ENCODE measurements around the gene SLCO3A1. TPM values are rescaled to one million over a fixed set of nuclear protein-coding genes. Genes with fewer than 3 reads are reported as not detected.
A peak's percentile ranks its signal among the peaks of the same experiment; 100 is the strongest.

Gene SLCO3A1
- total RNA-seq, 2 donors from 2014 or later: 21.4 to 27.3 TPM

DNA sequence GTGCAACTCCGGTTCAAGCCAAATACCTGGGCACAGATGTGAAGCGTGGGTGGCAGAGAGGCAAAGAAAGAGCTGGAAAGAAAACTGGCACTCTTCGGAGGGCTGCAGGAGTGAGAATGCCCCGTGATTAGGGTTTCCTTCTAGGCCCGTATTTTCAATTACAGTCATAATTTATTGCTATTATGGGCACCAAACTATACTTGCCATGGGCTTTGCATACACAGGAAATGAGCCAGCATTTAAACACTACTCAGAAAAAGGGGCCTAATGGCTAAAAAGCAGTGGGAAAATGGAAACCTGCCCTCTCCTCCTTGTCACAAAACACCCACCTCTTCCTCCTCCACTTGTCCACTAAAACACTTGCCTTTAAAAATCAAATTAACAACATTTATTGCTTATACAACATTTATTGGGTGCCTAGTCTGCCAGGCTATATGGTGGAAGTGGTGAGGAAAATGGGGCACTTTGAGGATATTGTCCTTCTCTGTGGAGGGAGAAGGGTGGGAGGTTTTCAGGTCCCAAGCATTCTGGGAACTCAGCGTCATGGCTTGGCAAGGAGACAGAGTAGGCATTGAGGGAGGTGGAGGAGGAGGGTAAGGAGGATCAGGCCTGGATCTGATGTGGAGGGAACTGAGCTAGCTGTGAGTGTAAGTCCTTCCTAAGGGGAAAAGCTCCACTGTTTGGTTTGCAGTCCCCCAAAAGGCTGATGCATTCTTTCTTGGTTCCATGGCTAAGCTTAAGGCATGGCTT lies 160.9 kb downstream of the SLCO3A1 start:
- no peaks in the 10 kb centered on the region for H3K36me3 ChIP-seq
- peaks cover 0 to 65% of the 10 kb centered on the region in 2 donors for H3K4me1 ChIP-seq
- no peaks in the 10 kb centered on the region for H3K9me3 ChIP-seq
- no peak for DNase-seq (ENCODE audit: low spot score)
- TF ChIP-seq, protein P1, sequence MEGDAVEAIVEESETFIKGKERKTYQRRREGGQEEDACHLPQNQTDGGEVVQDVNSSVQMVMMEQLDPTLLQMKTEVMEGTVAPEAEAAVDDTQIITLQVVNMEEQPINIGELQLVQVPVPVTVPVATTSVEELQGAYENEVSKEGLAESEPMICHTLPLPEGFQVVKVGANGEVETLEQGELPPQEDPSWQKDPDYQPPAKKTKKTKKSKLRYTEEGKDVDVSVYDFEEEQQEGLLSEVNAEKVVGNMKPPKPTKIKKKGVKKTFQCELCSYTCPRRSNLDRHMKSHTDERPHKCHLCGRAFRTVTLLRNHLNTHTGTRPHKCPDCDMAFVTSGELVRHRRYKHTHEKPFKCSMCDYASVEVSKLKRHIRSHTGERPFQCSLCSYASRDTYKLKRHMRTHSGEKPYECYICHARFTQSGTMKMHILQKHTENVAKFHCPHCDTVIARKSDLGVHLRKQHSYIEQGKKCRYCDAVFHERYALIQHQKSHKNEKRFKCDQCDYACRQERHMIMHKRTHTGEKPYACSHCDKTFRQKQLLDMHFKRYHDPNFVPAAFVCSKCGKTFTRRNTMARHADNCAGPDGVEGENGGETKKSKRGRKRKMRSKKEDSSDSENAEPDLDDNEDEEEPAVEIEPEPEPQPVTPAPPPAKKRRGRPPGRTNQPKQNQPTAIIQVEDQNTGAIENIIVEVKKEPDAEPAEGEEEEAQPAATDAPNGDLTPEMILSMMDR (IDR thresholded peaks at IDR 0.05): no peak
- H3K27me3 ChIP-seq: no peaks in the 10 kb centered on the region
- H3K4me3 ChIP-seq: no peak overlapping the region
- H3K27ac ChIP-seq: no peak overlapping the region

DNA sequence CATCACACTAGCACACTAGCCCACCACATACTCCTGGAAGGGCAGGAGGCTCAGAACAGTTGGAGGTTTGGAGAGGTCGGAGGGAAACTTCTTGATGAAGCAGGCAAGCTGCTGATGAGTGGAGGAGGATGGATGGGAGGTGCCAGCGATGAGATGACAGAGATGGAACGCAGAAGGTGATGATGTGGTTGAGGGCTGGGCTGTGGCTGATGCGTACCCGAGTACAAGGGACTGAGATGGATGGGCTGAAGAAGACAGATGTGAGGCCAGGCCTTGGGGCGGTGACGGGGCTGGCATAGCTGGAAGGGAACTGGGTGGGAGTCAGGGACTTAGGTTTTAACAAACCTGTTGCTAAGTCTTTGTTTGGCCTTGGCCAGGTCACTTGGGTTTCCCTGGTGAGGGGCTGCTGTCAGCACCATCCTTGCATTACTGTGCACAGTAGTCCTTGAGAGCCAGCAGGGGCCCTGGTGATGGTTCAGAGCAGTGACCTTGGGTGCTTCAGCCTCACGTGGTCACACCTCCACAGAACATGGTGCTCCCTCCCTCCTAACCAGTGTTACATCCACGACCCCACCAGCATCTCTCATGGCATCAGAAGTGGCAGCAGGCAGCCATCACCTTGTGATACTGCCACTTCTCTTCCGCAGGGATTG lies 164.5 kb downstream of the SLCO3A1 start:
- Histone ChIP-seq H3K4me1 (peaks cover 0 to 75% of the 10 kb centered on the region in 2 donors), H3K4me3 (no peak overlapping the region), H3K27me3 (no peaks in the 10 kb centered on the region), H3K36me3 (no peaks in the 10 kb centered on the region), H3K27ac (peak overlapping the region; percentile 38 to 57), H3K9me3 (no peaks in the 10 kb centered on the region)
- no peak for DNase-seq (ENCODE audit: low spot score)
- TF ChIP-seq, protein P1 (IDR thresholded peaks at IDR 0.05): no peak

DNA sequence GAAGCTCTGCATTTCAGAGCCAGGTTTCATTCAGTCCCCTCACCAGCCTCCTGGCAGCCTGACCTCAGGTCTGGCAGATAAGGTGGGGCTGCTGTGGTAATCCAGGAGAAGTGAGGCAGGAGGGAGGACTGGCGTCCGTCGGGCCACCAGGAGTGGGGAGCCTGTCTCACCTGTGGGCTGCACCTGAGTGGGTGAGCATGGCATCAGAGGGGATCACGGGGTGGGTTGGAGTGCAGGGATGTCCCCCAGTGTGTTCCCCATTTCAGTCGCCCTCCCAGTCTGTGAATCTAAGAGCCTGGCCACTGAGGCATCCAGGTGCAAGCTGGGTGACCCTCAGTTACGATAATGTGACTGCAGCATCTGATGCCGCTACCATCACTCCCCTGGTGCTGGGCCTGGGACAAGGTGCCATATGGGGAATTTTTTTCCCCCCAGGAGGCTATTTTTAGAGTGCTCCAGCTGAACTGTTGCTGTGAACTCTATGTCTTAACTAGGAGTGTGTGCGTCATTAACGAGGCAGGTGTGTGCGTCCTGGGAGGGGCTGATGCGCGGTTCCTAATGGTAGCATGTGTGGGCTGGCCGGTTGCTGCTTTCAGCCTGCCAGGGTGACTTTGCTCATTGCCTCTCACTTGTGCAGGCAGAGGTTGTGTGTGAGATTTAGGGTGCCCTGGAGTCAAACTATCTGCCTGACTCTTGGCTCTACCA lies 165.2 kb downstream of the SLCO3A1 start:
- Histone ChIP-seq H3K4me3 (no peak overlapping the region), H3K27me3 (no peaks in the 10 kb centered on the region), H3K4me1 (peaks cover 0 to 69% of the 10 kb centered on the region in 2 donors), H3K27ac (peak overlapping the region; percentile 38 to 57), H3K9me3 (no peaks in the 10 kb centered on the region), H3K36me3 (no peaks in the 10 kb centered on the region)
- DNase-seq (ENCODE audit: low spot score): no peak
- TF ChIP-seq, protein P1 (IDR thresholded peaks at IDR 0.05): no peak

DNA sequence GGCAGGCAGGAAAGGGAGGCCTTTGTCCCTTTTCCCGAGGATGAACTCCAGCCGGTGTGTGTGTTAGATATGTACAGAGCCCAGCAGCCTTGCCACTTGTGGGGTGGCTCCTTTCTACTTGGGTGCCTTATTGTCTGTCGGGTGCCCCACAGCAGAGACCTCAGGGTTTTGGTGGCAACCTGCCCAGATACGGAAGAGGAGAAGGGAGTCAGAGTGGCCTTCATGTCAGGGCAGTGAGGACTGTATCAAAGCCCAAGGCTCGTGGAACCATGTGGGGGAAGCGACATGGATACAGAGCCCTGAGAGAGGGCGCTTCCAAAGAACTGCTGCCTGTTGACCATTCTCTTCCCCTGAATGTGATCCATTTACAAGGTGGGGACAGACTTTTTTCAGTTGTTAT lies 166.2 kb downstream of the SLCO3A1 start:
- H3K4me1 ChIP-seq: peaks cover 0 to 59% of the 10 kb centered on the region in 2 donors

DNA sequence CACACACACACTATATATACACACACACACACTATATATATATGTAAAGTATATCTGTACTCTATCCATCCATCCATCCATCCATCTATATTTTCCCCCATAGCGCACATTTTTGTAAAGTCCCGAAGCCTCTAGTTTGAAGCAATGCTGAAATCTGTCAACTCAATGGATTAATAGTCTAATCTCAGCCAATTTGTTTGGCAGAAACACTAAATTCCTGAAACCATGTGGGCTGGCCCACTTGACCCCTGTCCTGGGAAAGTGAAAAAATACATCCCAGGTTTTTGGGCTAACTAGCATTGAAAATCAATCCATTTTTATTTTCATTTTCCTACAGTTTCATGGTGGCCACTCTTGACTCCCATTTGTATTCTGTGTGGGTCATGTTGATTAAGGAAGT lies 166.7 kb downstream of the SLCO3A1 start:
- Histone ChIP-seq H3K9me3 (no peaks in the 10 kb centered on the region), H3K4me1 (peaks cover 0 to 56% of the 10 kb centered on the region in 2 donors)

More for the DNA sequence above, 166.2 kb downstream of the SLCO3A1 start:
- no peaks in the 10 kb centered on the region for H3K36me3 ChIP-seq
- H3K27ac ChIP-seq: no peak overlapping the region
- TF ChIP-seq, protein P1 (IDR thresholded peaks at IDR 0.05): no peak
- no peak for DNase-seq (ENCODE audit: low spot score)
- no peak overlapping the region for H3K4me3 ChIP-seq
- no peaks in the 10 kb centered on the region for H3K27me3 ChIP-seq
- no peaks in the 10 kb centered on the region for H3K9me3 ChIP-seq

More for the DNA sequence above, 166.7 kb downstream of the SLCO3A1 start:
- Histone ChIP-seq H3K27ac (no peak overlapping the region), H3K4me3 (no peak overlapping the region), H3K27me3 (no peaks in the 10 kb centered on the region), H3K36me3 (no peaks in the 10 kb centered on the region)
- no peak for DNase-seq (ENCODE audit: low spot score)
- TF ChIP-seq, protein P1 (IDR thresholded peaks at IDR 0.05): no peak
